ENCODE results near the gene SRSF8.
"Not testable (repeated sequence)": the region's sequence is repeated elsewhere in the genome, so short reads cannot be mapped to it uniquely, and the experiment has no call there.

The SRSF8 gene, protein sequence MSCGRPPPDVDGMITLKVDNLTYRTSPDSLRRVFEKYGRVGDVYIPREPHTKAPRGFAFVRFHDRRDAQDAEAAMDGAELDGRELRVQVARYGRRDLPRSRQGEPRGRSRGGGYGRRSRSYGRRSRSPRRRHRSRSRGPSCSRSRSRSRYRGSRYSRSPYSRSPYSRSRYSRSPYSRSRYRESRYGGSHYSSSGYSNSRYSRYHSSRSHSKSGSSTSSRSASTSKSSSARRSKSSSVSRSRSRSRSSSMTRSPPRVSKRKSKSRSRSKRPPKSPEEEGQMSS

DNA sequence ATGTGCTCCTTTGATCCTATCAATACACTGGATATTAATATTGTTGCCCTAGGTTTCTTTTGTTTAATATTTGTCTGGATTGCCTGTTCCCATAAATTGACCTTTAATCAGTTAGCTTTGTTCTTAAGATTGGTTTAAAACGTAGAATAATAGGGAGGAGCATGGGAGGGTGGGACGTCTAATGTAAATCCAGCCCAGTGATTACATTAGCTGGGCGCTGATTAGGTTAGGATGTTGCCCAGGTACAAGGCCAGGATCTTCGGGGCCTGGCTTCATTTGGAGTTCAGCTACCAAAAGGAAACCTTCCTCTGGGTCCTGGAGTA is at the start of gene SRSF8:
Gene SRSF8 (plus strand): TSS at position 204 of the 323 bp plus-strand sequence. CDS start 308 bp downstream, outside the sequence.
- DNase-seq (ENCODE audit: low read depth), result no peak

- not testable (repeated sequence) for DNase-seq (ENCODE audit: low read depth)
These were observed 45.3 kb upstream of the SRSF8 start for GRCh38 chr11:95021468-95021867.

DNA sequence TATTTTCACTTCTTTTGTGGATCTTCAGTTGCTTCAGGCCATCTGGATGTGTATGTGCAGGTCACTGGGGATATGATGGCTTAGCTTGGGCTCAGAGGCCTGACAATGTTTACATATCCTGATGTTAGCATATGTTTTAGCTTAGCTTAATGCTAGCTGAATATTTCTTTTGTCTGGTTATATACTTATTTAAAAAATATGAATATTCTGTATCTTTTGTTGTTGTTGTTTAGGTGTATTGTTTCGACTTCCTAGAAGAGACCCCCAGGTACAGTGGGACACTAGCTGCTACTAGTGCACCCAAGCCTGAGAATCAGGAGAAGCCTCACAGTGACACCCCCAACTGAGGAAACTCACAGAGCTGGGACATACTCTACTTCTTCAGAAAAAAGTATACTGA is 41.8 kb upstream of the SRSF8 start, which contains the start of gene KDM4E:
Gene KDM4E (plus strand): TSS at position 301 of the 400 bp plus-strand sequence. CDS start 300 bp downstream, outside the sequence.
- DNase-seq (ENCODE audit: low read depth), result no peak

DNA sequence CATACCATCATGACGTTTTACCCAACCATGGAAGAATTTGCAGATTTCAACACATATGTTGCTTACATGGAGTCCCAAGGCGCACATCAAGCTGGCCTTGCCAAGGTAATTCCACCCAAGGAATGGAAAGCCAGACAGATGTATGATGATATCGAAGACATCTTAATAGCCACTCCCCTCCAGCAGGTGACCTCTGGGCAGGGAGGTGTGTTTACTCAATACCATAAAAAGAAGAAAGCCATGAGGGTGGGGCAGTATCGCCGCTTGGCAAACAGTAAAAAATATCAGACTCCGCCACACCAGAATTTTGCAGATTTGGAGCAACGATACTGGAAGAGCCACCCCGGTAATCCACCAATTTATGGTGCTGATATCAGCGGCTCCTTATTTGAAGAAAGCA is 41.1 kb upstream of the SRSF8 start:
- not testable (repeated sequence) for DNase-seq (ENCODE audit: low read depth)

DNA sequence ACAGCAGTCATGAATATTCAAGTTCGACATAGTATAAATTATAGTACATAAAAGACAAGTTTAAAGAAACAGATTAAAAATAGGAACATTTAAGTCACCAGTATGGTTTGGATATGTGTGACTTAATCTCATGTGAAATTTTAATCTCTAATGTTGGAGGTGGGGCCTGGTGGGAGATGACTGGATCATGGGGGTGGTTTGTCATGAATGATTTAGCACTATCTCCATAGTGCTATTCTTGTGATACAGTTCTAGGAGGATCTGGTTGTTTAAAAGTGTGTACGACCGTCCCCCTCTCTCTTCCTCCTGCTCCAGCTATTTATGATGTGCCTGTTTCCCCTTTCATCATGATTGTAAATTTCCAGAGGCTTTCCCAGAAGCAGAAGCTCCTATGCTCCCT is 38.4 kb upstream of the SRSF8 start:
- DNase-seq (ENCODE audit: low read depth), result no peak

DNA sequence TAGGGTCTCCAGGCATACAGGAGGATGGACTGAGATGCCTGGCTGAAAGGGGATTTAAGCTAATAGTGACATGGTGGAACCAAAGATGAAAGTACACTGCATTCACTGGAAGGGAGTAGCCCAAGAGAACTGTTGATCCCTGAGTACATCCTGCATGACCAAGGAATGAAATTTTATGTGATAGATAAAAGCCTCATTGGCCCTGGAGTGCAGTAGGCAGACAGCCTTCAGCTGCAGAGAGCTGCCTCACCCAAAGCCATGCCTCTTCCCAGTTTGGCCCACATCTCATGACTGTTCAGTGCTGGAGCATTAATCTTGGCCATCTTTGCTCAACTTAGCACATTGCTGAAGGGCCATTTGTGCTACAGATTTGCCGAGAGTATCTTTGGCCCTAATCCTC is 33.7 kb upstream of the SRSF8 start:
- no peak for DNase-seq (ENCODE audit: low read depth)

GRCh38 chr11:95035316-95035715 is 31.4 kb upstream of the SRSF8 start:
- no peak for DNase-seq (ENCODE audit: low read depth)

- not testable (repeated sequence) for DNase-seq (ENCODE audit: low read depth)
These were observed 29.2 kb upstream of the SRSF8 start for GRCh38 chr11:95037356-95038035.

DNA sequence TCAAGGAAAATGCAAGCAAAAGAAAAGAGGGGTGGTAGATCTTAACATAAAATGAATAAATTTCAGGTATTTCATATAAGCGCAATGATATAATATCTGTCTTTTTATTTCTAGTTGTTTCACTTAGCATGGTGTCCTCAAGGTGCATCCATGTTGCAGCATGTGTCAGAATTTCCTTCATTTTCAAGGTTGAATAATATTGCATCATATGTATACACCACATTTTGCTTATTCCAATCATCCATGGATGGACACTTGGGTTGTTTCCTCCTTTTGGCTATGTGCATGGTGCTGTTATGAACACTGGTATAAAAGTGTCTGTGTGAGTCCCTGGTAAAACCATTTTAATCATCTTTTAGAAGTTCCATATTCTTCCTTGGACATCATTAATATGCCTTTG is 24.5 kb upstream of the SRSF8 start:
- DNase-seq (ENCODE audit: low read depth), result no peak

GRCh38 chr11:95042906-95043305 is 23.8 kb upstream of the SRSF8 start:
- no peak for DNase-seq (ENCODE audit: low read depth)

- DNase-seq (ENCODE audit: low read depth), result no peak
These were observed 22.7 kb upstream of the SRSF8 start for GRCh38 chr11:95044010-95044409.

DNA sequence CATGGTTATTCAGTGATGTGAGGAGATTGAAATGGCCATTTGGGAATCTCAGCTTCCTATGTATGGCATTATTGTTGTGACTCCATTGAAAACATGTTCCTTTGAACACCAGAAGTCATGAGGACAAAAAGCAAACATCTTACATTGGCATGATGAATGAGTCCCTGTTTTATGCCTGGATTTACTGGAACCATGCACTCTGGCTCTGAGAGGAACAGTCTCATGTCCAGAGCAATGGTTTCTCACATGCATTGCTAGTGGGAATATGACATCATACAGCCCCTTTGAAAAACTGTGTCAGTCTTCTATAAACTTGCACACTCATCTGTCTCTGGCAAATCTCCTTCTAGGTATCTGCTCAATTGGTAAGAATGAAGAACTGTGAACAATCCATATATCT is 20.9 kb upstream of the SRSF8 start:
- DNase-seq (ENCODE audit: low read depth), result no peak

GRCh38 chr11:95049122-95049521 is 17.6 kb upstream of the SRSF8 start, which contains the start of gene KDM4F:
KDM4F (plus strand) TSS chr11:95049422.
- not testable (repeated sequence) for DNase-seq (ENCODE audit: low read depth)

DNA sequence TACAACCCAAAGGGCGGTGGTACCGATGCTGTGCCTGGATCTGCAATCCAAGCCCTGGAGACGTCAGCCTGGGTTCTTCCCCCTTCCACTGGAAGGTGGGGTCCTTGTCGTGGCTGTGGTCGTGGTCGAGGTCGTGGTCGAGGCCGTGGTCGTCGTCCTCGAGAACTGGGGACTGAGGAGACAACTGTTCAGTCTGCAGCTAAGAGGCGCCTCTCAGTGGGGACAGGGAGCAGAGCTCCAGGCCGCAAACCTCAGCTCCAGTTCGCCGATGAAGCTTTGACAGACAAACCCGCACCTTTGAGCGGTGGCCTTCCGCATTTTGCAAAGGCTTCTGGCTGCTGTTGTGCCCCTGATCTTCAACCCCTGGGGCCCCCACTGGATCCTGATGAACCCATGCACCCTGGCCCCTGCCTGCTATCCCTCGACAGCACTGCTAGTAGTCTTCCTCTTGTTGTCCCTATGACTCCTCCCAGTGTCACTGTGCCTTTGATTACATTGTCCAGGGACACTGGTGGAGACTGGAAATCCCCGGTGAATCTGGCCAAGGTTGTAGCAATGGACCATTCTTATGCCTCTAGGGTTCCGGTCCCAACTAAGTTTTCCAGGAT is 16.0 kb upstream of the SRSF8 start:
- no peak for DNase-seq (ENCODE audit: low read depth)

DNA sequence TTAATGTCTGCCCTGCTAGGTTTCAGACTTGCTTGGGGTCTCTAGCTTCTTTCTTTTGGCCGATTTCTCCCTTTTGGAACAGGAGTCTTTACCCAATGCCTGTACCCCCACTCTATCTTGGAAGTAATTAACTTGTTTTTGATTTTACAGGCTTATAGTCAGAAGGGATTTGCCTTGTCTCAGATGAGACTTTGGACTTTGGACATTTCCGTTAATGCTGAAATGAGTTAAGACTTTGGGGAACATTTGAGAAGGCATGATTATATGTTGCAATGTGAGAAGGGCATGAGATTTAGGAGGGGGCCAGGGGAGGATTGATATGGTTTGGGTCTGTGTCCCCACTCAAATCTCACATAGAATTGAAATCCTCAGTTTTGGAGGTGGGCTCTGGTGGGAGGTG is 12.4 kb upstream of the SRSF8 start:
- DNase-seq (ENCODE audit: low read depth), result no peak

- DNase-seq (ENCODE audit: low read depth), result no peak
These were observed 11.3 kb upstream of the SRSF8 start for GRCh38 chr11:95055283-95055897.

DNA sequence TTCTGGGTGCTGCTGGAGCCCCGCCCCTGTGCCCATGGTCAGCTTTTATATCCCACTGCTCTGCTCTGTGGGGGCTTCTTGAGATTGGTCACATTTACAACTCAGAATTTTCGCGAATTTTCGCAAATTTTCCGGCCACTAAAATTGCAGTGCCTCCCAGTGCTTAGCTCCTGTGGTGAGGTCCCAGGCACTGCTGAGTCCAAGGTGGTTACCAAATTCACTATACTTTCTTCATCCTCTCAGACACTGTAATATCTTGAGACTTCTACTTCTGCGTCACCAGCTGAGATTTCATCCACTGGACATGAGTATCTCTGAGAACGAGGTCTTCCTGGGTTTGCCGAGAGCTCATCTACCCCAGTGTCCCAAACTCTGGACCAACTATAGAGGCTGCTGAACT is 8.8 kb upstream of the SRSF8 start:
- DNase-seq (ENCODE audit: low read depth), result no peak

DNA sequence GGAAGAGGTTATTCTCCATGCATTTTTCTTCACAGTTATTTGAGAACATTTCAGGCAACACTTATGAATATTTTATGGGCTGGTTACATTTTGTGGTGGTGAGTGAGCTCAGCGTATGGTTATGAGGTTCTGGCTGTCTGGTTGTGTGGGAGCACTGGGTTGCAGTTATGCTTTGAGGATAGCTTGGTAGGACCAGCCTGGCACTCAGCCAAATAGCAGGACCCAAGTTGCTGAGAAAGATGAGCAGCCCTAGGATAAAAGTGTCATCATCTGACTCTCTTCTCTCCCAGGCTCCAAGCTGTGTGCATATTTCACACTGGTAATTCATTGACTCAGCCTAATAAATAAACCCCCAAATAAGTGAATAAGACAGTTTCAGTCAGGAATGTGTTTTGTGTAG is 8.1 kb upstream of the SRSF8 start:
- no peak for DNase-seq (ENCODE audit: low read depth)

DNA sequence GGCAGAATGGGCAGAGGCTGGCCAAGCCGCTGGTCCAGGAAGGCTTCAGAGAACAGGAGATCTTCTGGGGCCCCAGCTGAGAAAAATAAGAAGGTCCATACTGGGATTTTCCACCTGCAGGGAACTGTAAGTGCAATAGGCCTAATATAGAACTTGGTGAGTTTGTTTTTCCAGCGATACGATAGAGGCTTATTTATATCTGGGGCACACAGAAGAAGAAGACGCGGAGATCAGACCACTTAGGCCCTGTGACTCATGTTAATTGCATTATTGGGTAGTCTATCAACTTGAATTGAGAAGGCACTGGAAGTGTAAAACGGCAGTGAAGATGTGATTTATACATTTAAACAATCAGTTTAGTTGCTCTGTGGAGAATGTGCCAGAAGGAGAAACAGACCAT is 7.7 kb upstream of the SRSF8 start:
- no peak for DNase-seq (ENCODE audit: low read depth)

GRCh38 chr11:95065336-95065735 is 1.4 kb upstream of the SRSF8 start:
- no peak for DNase-seq (ENCODE audit: low read depth)

DNA sequence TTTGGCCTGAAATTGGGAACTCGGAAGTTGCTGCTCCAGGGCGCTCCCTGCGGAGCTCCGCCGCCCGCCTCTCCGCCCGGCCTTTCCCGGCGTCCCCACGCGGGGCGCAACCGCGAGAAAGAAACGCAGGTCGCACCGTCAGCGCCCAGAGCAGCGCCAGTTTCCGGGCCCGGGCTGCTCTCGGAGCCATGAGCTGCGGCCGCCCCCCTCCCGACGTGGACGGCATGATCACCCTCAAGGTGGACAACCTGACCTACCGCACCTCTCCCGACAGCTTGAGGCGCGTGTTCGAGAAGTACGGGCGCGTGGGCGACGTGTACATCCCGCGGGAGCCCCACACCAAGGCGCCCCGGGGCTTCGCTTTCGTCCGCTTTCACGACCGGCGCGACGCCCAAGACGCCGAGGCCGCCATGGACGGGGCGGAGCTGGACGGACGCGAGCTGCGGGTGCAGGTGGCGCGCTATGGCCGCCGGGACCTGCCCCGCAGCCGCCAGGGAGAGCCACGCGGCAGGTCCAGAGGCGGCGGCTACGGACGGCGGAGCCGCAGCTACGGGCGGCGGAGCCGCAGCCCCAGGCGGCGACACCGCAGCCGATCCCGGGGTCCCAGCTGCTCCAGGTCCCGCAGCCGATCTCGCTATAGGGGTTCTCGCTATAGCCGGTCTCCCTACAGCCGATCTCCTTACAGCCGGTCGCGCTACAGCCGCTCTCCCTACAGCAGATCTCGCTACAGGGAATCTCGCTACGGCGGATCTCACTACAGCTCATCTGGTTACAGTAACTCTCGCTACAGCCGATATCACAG is 521 bp downstream of the SRSF8 start:
- DNase-seq (ENCODE audit: low read depth), result no peak

DNA sequence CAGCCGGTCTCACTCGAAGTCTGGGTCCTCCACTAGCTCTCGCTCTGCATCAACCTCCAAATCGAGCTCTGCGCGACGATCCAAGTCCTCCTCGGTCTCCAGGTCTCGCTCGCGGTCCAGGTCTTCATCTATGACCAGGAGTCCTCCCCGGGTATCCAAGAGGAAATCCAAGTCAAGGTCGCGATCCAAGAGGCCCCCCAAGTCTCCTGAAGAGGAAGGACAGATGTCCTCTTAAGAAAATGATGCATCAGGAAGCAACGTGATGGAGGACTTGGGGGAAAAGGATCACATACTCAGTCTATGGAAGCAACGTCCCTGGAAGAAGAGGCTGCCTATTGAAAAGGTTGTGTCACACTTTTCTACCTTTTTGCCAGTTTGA is 1.1 kb downstream of the SRSF8 start:
- DNase-seq (ENCODE audit: low read depth), result no peak

All from CMK (cell line).